Astrocyte of the cerebellum (primary cell): Measurements from ENCODE around the gene LITAFD.
A peak's percentile ranks its signal among the peaks of the same experiment; 100 is the strongest.
"Not testable (repeated sequence)": the region's sequence is repeated elsewhere in the genome, so short reads cannot be mapped to it uniquely, and the experiment has no call there.

Experiments used
- DNase-seq: peaks from one replicate; pipeline ENCODE4 v3.0.0-alpha.2; 2011; ENCODE audit warnings: low read depth
- H3K4me3 ChIP-seq: 2 replicates; pipeline ENCODE4 v1.5.1; 2011; ENCODE audit warnings: mild to moderate bottlenecking, low read depth, low read length, moderate library complexity
- in situ Hi-C: cut with HindIII; loops from 2 replicates; pipeline ENCODE4 v1.10.0; 2017; ENCODE audit warnings: low sequenced_read_pairs
- TF ChIP-seq, protein P1 (sequence below): IDR thresholded peaks from 2 replicates; pipeline ENCODE4 v1.5.1; 2012; ENCODE audit warnings: low read length, low read depth, moderate library complexity, mild to moderate bottlenecking; ENCODE audit errors: missing control alignments

The LITAFD gene

DNA sequence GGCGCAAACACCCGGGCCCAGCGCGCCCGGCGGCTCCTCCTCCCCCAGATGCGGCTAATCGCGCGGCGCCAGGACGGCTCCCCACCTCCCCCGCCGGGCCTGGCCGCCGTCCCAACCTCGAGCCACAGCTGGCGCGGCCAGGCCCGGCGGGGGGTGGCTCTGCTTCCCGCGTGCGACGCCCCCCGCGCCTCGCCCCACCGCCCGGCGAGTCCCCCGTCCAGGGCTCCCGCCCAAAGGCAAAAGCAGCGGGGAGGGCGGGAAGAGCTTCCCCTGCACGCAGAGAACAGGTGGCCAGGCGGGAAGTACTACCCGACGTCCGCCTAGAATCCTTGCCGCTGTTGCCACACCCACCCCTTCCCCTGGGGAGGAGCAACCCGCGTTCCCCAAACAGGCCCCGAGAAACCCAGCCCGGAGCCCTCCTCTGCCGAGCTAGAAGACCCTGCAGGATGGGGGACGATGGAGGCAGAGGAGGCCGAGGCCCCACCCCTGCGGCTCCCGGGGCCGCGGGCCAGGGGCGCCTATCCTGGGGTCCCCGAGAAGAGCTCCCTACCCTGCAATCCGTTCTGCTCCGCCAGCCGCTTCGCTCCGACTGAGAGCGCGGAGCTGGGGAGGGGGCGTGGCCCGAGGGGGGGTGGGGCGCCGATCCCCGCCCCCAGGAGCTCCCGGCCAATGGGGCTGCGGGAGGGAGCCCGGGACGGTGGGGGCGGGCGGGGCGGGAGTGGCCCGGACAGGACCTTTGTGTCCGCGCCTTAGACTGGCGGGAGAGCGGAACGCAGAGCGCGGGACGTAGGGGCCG is 13.5 kb upstream of the LITAFD start, which contains the start of gene CARHSP1:
Gene CARHSP1, minus strand, starts transcription at position 591 of the 796 bp plus-strand sequence. CDS start 9,678 bp downstream, outside the sequence.
- in situ Hi-C loops: no loop called here
- DNase-seq: peak; percentile 64
- TF ChIP-seq, protein P1, sequence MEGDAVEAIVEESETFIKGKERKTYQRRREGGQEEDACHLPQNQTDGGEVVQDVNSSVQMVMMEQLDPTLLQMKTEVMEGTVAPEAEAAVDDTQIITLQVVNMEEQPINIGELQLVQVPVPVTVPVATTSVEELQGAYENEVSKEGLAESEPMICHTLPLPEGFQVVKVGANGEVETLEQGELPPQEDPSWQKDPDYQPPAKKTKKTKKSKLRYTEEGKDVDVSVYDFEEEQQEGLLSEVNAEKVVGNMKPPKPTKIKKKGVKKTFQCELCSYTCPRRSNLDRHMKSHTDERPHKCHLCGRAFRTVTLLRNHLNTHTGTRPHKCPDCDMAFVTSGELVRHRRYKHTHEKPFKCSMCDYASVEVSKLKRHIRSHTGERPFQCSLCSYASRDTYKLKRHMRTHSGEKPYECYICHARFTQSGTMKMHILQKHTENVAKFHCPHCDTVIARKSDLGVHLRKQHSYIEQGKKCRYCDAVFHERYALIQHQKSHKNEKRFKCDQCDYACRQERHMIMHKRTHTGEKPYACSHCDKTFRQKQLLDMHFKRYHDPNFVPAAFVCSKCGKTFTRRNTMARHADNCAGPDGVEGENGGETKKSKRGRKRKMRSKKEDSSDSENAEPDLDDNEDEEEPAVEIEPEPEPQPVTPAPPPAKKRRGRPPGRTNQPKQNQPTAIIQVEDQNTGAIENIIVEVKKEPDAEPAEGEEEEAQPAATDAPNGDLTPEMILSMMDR: no peak
- H3K4me3 ChIP-seq: peak within 1 kb of the TSS; percentile 71

DNA sequence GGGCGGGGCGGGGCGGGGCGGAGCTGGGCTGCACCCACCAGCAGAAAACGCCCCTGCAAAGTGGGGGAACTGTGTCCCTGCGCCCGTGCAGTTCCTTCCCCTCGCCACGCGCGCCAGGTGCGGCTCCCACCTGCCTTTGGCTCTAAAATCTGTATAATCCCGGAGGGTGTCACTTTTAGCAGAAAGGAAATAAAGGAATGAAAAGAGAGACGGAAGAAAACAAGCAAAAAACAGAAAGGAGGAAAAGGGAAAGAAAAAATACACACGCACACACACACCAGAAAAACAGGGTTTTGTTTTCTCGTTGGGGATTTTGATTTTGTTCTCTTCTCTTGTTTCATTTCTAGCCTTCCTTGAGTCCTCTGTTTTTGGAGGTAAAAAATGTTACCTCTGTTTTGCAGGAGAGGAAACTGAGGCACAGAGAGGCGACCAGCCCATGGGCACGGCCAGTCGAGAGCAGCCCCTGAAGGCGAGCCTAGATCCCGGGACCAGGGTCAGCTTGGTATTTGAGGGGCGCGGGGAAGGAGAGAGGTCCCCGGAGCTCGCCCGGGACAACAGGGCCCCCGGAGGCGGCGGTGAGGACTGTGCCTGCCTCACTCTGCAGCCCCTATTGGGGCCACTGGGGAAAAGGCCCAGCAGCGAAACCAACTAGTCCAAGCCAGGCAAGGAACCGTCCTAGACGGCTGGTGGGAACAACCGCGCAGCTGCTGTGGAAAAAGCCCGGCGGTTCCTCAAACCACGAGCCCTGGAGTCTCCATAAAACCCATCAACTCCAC is 12.8 kb upstream of the LITAFD start:
- peak overlapping the region; percentile 71 for H3K4me3 ChIP-seq
- in situ Hi-C loops: no loop called here

DNA sequence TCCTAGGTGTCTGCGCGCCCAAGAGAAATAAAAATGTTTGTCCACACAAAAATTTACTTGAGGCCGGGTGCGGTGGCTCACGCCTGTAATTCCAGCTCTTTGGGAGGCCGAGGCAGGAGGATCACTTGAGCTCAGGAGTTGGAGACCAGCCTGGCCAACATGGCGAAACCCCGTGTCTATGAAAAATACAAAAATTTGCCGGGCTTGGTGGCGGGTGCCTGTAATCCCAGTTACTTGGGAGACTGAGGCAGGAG is 12.2 kb upstream of the LITAFD start:
- DNase-seq, in situ Hi-C loops, H3K4me3 ChIP-seq: not testable (repeated sequence)

More for the DNA sequence above, 12.8 kb upstream of the LITAFD start:
- TF ChIP-seq, protein P1: no peak
- DNase-seq: no peak

DNA sequence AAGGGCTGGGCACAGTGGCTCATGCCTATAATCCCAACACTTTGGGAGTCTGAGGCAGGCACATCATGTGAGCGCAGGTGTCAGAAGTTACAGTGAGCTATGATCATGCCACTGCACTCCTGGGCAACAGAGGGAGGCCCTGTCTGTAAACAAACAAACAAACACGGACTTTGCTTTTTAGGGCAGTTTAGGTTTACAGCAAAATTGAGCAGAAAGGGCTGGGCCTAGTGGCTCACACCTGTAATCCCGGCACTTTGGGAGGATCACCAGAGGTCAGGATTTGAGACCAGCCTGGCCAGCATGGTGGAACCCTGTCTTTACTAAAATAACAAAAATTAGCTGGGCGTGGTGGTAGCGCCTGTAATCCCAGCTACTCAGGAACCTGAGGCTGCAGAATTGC is 10.1 kb upstream of the LITAFD start:
- in situ Hi-C loops: no loop called here
- H3K4me3 ChIP-seq: no peak overlapping the region
- TF ChIP-seq, protein P1: no peak
- DNase-seq: no peak

DNA sequence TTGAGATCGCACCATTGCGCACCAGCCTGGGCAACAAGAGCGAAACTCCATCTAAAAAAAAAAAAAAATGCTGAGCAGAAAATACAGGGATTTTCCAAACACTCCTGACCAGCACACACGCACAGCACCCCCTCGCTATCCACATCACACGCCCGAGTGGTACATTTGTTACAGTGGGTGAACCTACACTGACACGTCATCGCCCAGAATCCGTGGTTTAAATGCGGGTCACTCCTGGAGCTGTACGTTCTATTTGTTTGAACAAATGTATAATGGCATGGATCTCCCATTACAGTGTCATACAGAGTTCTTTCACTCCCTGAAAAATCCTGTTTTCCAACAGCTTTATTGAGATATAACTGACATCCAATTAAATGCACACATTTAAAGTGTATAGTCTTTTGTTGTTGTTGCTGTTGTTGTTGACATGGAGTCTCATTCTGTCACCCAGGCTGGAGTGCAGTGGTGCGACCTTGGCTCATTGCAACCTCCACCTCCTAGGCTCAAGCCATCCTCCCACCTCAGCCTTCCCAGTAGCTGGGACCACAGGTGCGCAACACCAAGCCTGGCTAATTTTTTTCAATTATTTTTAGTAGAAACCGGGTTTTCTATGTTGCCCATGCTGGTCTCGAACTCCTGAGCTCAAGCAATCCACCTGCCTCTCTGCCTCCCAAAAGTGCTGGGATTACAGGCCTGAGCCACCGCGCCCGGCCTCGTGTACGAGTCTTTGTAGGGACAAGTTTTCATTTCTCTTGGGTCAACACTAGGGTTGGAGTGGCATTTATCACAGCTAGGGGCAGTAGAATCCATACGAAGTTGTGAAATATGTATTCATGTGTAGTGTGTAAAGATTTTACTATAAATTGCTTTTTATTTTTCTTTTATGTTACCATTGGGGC is 8.9 kb upstream of the LITAFD start:
- in situ Hi-C loops: no loop called here
- no peak for DNase-seq
- TF ChIP-seq, protein P1: peak; percentile 6
- no peak overlapping the region for H3K4me3 ChIP-seq

DNA sequence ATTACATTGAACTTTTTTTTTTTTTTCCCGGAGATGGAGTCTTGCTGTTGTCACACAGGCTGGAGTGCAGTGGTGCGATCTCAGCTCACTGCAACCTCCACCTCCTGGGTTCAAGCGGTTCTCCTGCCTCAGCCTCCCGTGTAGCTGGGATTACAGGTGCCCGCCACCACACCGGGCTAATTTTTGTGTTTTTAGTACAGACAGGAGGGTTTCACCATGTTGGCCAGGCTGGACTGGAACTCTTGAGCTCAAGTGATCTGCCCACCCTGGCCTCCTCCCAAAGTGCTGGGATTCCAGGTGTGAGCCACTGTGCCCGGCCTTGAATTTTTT is 8.3 kb upstream of the LITAFD start:
- DNase-seq, H3K4me3 ChIP-seq, in situ Hi-C loops: not testable (repeated sequence)

DNA sequence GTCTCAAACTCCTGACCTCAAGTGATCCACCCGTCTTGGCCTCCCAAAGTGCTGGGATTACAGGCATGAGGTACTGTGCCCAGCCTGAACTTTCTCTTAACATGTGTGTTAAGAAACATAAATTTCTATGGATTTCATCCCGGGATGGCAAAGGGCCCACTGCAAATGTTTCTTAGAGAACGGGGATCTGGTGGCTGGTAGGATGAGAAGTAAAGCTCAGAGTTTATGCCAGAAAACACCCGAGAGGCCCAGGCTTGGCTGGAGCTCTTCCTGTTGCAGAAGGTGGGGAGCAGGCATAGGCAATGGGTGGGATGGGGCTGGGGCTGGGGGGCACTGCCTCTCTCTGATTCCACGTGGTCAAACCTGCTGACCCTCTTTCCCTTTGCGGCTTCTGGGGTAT is 7.8 kb upstream of the LITAFD start:
- in situ Hi-C loops: no loop called here

DNA sequence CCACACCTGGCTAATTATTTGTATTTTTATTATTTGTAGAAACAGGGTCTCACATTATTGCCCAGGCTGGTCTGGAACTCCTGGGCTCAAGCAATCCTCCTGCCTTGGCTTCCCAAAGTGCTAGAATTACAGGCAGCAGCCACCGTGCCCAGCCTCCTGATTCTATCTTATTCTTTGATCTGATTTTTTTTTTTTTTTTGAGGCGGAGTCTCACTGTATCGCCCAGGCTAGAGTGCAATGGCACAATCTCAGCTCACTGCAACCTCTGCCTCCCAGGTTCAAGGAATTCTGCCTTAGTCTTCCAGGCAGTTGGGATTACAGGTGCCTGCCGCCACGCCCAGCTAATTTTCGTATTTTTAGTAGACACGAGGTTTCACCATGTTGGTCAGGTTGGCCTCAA is 6.8 kb upstream of the LITAFD start:
- H3K4me3 ChIP-seq, in situ Hi-C loops, DNase-seq: not testable (repeated sequence)

More for the DNA sequence above, 7.8 kb upstream of the LITAFD start:
- H3K4me3 ChIP-seq: no peak overlapping the region
- no peak for DNase-seq
- TF ChIP-seq, protein P1: no peak
